Stimulated activated naive CD4-positive, alpha-beta T cell treated with Interleukin-2 at 50 U/mL for 16 hours (primary cell): ENCODE data around the gene TAS2R13.

Experiments
- DNase-seq: peaks from one replicate; lab custom pipeline; 2025; lab: John Stamatoyannopoulos, UW

TAS2R13 gene, protein sequence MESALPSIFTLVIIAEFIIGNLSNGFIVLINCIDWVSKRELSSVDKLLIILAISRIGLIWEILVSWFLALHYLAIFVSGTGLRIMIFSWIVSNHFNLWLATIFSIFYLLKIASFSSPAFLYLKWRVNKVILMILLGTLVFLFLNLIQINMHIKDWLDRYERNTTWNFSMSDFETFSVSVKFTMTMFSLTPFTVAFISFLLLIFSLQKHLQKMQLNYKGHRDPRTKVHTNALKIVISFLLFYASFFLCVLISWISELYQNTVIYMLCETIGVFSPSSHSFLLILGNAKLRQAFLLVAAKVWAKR

GRCh38 chr12:10909462-10909861, at the start of gene TAS2R13:
TAS2R13 (minus strand) TSS chr12:10909562; CDS start chr12:10909298, 264 bp downstream.
- no peak for DNase-seq

DNA sequence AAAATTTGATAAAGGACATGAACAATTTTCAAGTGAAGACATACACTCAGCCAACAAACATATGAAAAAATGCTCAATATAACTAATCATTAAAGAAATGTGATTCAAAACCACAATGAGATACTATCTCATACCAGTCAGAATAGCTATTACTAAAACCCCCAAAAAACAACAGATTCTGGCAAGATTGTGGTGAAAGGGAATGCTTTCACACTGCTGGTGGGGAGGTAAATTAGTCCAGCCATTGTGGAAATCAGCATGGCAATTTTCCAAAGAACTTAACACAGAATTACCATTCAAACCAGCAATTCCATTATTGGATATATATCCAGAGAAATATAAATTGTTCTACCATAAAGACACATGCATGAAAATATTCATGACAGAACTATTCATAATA, 48.4 kb upstream of the TAS2R13 start:
- DNase-seq = no peak

- no peak for DNase-seq
Observed at GRCh38 chr12:10956085-10956484, 46.7 kb upstream of the TAS2R13 start.

- DNase-seq = no peak
Observed at GRCh38 chr12:10952645-10953044, 43.3 kb upstream of the TAS2R13 start.

- no peak for DNase-seq
Observed at GRCh38 chr12:10943167-10943566, 33.8 kb upstream of the TAS2R13 start.

GRCh38 chr12:10941916-10942607, 32.7 kb upstream of the TAS2R13 start:
- no peak for DNase-seq

DNA sequence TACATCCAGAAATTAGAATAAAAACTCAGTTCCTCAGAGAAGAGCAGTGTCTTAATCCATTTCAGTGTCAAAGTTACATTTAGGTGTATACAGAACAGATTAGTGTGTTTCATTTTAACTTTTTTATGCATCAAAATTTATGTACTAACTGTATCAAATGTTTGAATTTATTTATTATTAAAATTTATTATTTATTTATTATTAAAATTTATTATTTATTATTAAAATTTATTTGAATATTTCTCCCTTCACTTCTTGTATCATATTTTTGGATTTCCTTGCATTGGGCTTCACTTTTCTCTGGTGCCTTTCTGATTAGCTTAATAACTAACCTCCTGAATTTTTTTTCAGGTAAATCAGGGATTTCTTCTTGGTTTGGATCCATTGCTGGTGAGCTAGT, 32.0 kb upstream of the TAS2R13 start:
- no peak for DNase-seq

GRCh38 chr12:10940389-10940788, 31.0 kb upstream of the TAS2R13 start:
- DNase-seq = no peak

DNA sequence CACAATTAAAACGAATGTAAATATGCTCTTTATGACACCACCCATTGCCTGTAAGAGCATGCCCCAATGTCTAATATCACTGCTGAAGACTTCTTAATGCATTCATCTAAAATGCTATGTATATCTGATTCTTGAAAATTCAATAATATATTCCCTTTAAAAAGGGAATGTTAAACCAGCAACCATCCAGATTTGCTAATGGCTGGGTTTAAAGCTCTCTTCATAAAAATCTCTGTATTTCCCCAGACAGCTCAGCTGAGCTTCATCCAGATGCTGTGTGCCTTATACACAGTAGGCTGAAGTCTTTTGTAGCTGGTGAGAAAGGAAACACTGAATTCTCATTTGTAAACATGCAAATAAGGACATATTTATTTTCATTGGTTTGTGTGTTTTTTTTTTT, 29.8 kb upstream of the TAS2R13 start, which contains the start of gene TAS2R14:
Gene TAS2R14, minus strand, starts transcription at position 101 of the 400 bp plus-strand sequence. Its CDS starts 56 bp downstream, at position 45.
- DNase-seq = no peak

DNA sequence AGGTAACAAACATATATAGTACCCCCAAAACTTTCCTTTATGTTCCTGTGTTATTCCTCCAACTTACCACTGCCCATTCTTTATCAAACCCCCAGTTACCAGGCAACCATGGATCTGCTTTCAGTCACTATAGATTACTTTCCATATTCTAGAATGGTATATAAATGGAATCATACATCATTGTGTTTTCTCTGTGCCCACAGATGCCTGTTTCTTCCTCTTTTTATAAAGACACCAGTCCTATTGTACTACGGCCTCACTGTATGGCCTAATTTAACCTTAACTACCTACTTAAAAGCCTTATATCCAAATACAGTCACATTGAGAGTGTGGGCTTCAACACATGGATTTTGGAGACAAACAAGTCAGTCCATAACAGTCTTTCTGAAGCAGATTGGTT, 27.1 kb upstream of the TAS2R13 start:
- no peak for DNase-seq

GRCh38 chr12:10928746-10929286, 19.5 kb upstream of the TAS2R13 start, which contains the start of gene PRH2:
PRH2 (plus strand) TSS chr12:10929236; CDS start chr12:10929274, 38 bp downstream.
- DNase-seq = no peak

DNA sequence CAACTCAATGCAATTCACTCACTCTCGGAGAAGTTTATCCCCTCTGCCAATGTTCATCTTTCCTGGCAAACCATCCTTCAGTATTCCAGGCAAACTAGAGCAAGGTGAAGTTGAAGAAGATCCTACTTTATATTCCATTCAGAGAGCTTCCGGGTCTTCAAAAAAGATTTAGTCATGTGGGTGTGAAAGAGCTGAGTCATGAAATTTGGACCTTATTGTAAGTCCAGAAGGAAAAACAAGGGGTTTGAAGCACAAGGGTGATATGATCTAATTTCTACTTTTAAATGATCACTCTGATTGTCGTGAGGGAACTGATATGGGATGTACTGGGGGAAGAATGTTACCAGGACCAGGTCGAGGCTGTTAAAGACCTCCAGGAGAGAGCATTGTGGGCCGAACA, 16.9 kb upstream of the TAS2R13 start:
- DNase-seq = no peak

- no peak for DNase-seq
Observed at GRCh38 chr12:10919809-10920208, 10.4 kb upstream of the TAS2R13 start.

- DNase-seq = no peak
Observed at GRCh38 chr12:10910380-10910779, 1.0 kb upstream of the TAS2R13 start.

GRCh38 chr12:10904686-10905085, 4.7 kb downstream of the TAS2R13 start:
- no peak for DNase-seq

DNA sequence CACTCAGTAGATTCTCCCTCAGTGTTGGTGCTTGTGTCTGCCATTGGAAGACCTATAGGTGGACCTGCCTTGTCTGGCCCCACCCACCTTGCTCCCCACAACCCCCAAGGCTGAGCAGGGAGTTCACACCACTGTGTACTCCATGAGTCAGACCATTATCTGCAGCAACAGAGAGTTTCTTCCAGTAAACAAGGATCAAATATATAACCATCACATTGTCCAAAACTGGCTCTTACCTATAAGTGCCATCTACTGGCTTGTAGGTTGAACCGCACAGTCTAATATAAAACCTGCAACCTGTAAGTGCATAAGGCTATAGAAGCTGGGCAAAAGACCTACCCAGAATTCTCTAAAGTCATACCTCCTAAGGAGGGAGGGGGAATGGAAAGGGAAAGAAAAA, 7.9 kb downstream of the TAS2R13 start:
- DNase-seq = no peak

DNA sequence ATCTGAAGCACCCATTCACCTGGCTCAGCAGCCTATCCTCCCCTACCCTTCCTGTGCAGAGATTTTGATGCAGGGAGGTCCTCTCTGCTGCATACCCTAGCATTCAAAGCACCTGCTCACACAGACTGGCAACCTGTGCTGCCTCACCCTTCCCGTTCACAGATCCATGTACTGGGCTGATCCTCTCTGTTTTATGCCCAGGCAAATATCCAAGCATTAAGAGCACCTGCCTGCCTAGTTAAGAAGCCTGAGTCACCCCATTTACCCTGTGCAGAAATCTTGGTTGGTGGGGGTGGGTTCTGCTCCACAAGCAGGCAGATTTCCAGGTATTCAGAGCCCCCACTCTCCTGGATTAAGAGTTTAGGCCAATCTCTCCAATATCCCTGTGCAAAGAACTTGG, 8.4 kb downstream of the TAS2R13 start:
- no peak for DNase-seq

- no peak for DNase-seq
Observed at GRCh38 chr12:10900530-10900929, 8.8 kb downstream of the TAS2R13 start.

DNA sequence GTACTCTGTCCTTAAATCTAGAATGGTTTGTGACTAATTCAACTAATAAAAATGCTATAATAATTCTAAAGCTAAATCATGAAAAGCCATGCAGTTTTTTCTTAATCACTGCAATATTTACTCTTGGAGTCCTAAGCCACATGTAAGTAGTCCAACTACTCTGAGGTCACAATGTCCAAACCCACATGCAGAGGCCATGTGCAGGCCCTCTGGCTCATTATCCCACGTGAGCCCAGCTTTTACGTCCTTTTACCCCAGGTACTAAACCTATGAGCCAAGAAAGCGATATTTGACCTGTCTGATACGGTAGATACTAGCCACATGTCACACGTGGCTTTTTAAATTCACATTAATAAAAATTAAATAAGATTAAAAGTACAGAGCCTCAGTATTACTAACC, 12.5 kb downstream of the TAS2R13 start:
- DNase-seq = no peak

DNA sequence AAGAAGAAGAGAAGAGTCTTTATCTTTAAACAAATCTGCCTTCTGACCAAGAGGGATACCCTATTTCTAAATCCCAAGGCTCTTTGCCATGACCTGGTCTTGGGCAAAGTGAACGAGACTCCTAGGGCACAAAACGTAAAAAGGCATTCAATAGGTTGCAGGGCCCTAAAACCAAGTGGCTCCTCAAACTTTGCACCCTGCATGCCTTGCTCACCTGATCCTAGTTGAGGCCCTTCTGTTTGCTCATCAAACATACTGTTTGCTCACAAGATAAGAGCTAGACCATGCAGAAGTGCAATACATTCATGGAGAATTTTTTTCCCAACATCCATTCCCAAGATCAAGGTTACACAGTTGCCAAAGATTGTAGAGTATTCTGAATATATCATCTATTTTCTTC, 17.4 kb downstream of the TAS2R13 start:
- no peak for DNase-seq

GRCh38 chr12:10889226-10889625, 20.1 kb downstream of the TAS2R13 start:
- no peak for DNase-seq

DNA sequence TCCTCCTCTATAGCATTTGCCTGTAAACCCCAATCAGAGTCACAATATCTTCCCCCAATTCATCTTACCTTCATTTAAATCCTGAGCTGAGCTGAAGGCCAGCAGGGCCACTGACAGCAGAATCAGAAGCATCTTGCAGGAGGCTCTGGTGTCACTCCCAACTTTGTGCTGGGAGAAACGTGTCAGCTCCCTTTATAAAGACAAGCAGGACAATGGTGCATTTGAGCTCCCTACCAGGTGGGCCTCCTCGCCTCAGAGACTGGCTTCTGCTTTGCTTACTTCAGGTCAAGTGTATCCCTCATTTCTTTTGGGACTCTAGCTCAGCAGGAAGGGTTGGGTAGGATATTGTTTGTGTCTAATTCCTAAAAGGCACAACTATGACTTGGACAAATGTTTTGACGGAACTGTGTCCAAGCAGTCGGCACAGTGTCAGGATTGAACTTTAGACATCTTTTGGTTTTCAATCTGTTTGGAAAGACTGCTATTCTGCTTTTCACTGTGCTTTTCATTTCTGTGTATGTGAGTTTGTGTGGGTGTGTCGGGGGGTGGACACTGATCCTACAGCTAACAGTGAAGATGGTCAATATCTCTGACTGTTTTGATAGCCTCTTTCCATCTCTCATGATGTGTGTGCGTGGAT, 25.2 kb downstream of the TAS2R13 start, which contains the start of gene PRH1:
Gene PRH1, minus strand, starts transcription at position 170 of the 640 bp plus-strand sequence. Its CDS starts 38 bp downstream, at position 132.
- no peak for DNase-seq

GRCh38 chr12:10873378-10873777, 36.0 kb downstream of the TAS2R13 start:
- no peak for DNase-seq
